A673 (cell line): ENCODE results near the gene FAIM2.

Source experiments
- CTCF ChIP-seq: fragments of 300-800, 200-600 bp; sonication (generic); conservative IDR thresholded peaks from 2 replicates; pipeline ENCODE4 v1.5.1; 2017; ENCODE audit warnings: low read depth, mild to moderate bottlenecking, antibody characterized with exemption, low read length, moderate library complexity, mixed read lengths
- EZH2 ChIP-seq: fragments of 200-600 bp; sonication (generic); IDR thresholded peaks from 2 replicates; pipeline ENCODE4 v1.6.1; 2017; ENCODE audit warnings: borderline replicate concordance, low read depth, mild to moderate bottlenecking, mixed read lengths, antibody characterized with exemption, low read length; ENCODE audit not compliant: poor library complexity, severe bottlenecking

DNA sequence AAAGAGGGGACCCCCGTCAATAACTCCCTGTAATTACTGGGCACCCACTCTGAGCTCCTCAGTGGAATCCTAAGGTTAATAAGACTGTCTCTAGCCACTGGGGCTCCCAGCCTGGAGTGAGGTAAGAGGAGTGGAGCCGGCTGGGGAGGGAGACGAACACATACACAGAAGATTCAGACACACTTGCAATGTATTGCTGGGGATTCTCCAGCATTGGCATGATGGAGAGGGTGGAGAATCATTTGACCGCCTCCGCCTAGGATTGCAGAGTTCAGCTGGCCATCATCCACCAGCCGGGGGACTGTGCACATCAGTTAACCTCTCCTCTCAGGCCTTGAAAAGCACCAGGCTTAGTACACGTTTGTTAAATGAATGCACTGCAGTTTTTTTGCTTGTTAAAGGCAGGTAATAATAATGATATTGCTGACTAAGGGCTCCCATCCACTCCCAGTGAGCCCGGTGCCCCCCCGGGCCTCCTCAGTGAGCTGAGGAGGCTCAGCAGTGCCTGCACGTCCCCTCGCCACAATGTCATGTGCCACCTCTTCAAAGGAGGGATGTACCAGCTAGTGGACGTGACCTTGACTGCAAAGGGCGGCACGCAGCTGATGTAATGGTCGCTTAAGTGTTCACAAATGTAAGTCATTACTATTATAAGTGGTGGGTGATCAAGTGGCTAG lies 20.3 kb upstream of the FAIM2 start:
- TF ChIP-seq CTCF (no peak), EZH2 (no peak)
